NCI-H1417 treated with DMSO at 0.1 percent for 48 hours (cell line): ENCODE data around the gene SUSD4.

Experiments
- DNase-seq: peaks from one replicate; lab custom pipeline; 2025; lab: John Stamatoyannopoulos, UW

SUSD4 gene

DNA sequence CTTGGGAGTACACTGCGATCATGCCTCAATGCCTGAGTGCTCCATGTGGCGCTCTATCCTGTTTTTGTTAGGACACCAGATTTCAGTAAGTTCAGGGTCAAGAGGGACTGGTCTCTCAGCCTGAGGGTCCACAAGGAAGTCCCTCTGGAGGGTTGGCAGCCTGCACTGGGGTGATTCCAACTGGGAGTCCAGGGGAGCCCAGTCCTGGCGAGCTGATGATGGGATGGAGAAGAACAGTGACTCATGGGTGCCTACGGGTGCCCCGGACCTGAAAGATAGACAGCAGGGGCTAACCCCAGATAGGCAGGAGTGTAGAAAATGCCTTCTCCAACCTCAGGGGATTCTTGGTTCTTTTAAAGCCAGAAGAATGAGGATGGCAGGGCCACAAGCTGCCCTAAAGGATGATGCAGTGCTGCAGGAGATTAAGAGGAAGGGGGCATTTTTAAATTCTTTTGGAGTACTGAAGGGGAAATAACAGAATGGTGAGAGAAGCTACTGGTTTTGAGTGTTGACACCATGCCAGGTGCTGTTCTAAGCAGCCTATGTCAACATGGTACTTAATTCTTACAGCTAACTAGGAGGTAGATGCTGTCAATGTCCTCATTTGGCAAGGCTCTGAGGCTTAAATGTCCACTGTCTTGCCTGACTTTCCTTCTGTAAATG is 152.5 kb downstream of the SUSD4 start:
- no peak for DNase-seq

DNA sequence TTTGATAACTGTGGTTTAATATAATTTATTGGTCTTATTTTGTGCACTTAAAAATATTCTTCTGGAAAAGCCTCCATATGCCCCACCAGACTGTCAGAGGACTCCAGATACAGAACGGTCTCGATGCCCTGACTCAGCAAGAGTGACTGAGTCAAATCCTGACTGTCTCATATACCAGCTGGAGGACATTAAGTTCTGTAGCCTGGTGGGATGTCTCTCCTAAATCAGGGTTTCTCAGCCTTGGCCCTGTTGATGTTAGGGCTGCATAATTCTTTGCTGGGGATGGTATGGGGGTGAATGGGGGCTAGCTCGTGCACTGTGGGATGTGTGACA is 153.2 kb downstream of the SUSD4 start:
- DNase-seq, result no peak

DNA sequence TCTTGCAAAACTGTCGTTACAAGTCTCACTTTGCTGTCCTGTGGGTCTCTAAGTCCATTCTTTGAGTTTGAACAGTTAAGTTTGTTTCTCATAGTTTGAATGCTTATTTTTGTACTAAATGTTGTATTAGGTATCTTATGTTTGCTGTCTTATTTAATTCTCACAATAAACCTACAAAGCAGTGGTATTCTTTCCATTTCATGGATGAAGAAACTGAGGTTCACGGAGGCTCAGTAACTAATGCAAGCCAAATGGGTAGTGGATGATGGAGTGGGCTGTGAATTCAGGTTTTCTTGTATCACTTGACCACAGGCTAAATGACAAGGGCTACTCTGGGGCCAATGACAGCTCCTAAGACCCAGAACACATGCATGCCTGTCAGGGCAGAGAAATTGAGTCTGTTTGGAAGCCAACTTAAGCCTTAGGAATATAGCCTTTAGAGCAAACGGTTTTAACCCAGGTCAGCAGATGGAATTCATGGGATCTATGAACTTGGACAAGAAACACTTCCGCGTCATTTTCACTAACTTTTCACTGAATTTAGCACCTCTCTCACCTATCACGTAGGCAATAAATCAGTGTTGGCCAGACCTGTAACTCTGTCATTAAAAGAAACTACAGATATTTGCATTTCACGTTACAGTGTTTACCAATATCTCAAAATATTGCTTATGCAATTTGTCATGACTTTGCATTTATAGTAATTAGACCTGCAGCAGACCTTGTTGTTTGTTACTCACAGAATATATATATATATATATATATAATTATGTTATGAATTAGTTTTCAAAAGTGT is 153.8 kb downstream of the SUSD4 start:
- no peak for DNase-seq

DNA sequence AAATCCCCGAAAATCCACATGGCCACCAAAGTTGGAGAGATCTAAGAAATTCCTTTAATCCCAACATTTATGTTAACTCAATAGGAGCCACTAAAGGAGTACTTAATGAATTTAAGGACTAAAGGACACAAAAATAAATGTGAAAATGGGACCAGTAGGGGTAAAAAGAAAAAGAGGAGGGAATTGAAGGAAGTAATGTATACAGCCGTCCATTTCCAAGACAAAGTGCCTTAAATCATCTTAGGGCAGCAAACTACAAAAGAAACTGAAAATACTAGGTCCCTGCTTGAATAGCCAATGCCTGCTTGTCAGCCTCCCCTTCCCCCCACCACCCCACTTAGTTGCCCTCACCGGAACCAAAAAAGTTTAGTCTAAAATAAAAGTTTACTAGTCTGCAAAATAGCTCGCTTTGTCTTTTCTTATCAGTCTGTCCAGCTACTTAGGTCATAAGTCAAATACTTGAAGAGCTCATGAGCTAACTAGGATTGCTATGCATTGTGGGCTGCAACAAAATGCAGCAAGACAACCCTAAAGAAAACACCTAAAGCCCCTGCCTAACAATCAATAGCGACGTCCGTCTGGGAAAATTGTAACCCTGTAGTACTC is 154.6 kb downstream of the SUSD4 start:
- DNase-seq, result no peak

DNA sequence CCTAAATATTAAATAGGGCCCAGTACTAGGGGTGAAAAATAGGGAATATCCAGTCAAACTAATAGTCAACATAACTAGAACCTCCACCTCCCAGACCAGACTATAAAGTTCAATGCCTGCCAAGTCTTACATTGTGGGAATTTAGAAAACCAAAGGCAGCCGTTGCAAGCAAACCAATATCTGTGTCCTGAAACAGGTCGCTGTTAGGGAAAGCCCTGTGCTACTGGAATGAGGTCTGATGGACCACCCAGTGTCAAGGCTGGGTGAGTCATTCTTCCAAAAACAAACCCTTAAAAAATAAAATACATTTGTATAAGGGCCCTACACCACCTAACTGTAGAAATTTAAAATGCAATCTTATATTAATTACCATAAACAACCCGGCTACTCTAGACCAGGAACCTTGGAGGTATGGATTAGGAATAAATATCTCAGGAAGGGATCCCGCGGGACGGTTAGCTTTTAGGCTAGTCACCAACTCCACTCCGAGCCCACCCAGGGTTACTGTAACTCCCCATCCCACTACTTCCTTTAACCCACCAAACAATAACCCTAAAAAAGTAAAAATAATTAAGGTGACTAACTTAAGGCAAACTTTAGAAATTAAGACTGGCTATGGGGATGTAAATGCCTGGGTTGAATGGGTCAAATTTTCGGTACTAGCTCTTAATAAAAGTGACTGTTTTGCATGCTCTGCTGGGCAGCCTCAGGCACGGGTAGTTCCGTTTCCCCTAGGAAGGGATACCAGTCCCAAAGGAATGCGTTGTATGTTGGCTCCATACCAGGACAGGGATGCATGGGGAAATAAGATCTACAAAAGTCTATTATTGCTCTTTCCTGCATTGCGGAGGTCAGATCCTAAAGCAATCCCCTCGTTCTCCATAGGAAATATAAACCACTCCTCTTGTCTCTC is 155.6 kb downstream of the SUSD4 start:
- no peak for DNase-seq

DNA sequence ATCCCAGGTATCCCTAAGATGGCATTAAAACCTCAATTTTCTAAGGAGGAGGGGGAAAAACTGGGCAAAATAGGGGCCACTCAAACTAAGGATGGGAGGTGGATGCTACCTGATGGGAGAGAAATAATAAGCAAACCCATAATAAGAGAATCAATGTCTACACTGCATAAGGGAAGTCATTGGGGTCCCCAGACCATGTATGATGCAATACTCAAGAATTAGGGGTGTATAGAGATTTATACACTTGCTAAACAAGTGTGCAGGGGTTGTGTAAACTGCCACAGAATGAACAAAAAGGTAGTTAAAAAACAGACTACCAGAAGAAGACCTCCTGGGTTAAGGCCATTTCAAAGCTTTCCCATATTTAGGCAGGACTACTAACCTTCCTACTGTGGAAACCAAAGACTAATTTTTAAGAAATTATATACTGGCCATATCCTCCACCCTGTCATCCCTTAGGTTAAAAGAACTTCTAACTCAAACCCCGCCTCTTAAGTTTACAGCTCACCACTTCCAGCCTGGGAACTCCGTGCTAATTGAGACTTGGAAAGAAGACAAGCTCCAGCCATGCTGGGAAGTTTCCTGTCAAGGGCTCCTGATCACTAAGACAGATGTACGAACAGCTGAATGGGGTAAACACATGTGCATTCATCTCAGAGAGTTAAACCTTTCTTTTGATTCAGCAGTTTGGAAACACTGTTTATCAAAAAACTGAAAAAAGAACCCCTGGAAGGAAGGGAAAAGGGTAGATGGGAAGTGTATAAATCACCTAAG is 156.5 kb downstream of the SUSD4 start:
- DNase-seq, result no peak

DNA sequence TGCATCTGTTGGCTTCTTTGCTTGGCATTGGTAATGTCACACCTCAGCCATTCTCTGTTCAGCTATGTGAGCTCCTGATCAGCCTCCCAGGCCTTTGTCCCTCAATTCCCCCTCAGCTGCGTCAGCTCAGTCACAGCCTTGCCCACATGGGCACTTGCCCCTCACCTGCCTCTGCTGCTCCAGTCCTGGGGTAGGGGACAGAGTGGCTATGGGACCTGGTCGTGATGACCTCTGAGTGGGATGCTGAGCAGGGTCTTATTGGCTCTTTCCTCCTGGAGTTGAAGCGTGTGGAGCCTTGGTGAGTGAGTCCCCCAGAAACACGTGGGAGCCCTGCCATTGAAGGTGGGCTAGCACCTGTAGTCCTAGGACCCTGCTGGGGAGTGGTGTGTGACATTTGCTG is 159.6 kb downstream of the SUSD4 start:
- DNase-seq, result no peak

DNA sequence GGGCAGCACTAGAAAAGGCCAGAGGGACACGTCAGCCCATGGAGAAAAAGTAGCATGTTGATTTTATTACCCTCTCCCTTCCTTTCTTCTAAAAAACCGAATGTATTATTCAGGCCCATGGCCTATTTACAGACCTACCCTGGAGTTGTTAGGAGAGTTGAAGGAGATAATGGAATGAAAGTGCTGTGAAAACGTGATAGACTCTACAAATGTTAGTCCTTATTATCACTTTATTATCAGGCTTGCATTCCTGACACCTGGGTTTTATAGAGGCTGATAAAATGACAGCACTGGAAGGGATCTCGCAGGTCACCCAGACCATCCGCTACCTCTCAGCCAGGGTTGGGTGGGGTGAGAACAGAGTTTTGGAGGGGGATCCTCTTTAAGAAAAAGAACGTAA is 160.3 kb downstream of the SUSD4 start:
- DNase-seq, result no peak

DNA sequence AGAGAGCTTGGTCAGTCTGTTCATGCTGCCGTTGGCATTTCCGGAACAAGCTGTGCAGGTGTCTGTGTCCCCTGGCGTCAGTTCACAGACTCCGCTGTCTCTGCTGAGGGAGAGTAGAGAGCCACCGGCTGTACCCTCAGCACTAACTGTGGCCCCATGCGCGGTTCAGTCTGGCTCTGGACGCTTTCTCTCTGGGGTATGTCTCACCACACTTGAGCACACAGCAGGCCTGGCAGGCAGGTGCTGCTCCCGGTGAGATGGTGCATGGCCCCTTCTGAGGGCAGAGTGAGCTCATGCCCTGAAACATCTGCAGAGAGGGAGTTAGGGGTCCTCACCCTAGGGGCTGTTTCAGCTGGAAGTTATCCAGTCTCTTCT is 161.0 kb downstream of the SUSD4 start:
- no peak for DNase-seq

DNA sequence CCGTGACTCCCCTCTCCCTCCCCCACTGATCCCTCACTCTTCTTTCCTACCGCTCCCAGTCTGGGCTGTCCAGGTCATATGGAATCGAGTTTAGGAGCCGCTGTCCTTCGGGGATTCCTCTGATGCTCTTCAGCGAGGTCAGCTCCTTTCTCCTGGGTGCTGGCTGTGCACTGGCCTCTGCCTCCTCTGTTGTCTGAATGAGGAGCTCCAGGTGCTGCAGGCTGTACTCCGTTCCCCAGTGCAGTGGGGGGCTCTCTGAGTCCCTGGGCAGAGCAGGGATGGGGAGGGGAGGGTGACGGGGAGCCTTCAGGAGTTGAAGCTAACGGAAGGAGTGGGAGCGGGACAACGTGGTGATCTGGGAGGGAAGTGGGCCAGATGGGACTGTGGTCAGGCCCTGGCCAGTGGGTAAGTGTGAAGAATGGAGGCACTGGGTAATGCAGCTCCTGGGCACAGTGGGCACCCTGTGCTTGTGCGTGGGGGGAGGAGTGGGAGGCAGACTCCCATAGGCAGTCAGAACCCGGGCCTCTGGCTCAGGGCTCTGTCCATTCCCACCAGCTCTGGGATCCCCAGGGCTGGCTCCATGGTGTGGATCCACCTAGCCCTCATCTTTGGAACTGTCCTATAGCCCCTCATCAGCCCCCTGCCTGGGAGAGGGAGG is 161.5 kb downstream of the SUSD4 start:
- no peak for DNase-seq

DNA sequence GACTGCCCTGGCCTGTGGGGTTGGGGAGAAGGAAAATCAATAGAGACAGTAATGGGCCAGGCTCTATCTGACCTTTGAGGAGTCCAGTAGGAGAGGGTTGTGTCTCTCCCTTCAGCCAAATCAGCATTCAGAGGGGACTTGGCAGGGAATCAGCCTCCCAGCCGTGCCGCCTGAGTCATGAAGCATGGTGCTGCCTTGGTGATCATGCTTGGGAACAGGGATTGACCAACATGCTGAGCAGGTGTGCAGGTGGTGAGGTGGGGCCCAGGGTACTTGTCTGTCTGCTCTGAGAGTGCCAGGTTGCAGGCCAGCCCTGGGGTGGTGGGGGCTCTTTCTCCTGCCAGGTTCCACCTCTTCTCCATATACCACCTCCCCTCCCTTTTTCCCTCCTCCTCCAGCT is 162.0 kb downstream of the SUSD4 start:
- no peak for DNase-seq

DNA sequence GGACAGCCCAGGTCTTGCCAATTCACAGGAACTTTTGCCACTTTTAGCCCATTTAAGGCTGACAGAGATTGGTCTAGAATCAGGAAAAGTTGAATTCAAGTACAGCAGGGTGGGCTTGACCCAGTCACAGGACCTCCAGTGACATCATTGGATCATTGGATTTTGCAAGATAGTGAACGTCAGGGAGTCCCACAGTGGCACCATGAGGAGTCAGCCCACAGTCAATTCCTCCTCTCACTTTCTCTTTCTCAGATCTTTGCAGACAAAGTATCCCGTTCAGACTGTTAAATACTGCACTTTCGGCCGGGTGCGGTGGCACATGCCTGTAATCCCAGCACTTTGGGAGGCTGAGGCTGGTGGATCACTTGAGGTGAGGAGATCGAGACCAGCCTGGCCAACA is 163.1 kb downstream of the SUSD4 start:
- DNase-seq, result no peak

DNA sequence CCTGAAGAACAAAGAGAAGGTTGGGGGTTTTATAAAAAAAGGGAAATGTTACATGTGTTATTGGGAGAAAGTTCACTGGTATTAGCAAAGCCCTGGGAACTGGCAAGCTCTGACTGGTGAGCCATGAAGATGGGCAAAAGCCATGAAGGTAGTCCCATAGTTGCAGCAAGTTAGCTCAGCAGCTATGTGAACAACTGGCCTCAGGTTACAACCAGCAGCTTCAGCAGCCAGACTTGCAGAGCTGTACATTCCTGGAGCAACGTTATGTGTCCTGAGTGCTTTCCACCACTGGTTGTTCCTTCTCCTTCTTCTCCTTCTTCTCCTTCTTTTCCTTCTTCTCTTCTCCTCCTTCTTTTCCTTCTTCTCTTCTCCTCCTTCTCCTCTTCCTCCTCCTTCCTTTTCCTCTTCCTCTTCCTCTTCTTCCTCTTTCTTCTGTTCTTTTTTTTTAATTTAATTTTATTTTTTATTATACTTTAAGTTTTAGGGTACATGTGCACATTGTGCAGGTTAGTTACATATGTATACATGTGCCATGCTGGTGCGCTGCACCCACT is 164.8 kb downstream of the SUSD4 start:
- DNase-seq, result no peak

DNA sequence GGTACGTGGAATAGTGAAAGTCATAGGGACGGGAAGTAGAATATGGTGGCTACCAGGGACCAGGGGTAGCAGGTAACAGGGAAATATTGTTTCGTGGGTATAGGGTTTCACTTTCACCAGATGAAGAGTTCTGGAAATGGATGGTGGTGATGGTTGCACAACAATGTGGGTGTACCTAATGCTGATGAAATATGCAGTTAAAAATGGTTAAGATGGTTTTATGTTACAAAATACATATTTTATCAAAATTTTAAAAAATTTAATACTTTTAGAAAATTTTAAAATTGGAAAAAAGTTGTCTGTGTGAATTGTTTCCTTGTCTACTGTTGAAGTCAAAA is 165.4 kb downstream of the SUSD4 start:
- DNase-seq, result no peak

DNA sequence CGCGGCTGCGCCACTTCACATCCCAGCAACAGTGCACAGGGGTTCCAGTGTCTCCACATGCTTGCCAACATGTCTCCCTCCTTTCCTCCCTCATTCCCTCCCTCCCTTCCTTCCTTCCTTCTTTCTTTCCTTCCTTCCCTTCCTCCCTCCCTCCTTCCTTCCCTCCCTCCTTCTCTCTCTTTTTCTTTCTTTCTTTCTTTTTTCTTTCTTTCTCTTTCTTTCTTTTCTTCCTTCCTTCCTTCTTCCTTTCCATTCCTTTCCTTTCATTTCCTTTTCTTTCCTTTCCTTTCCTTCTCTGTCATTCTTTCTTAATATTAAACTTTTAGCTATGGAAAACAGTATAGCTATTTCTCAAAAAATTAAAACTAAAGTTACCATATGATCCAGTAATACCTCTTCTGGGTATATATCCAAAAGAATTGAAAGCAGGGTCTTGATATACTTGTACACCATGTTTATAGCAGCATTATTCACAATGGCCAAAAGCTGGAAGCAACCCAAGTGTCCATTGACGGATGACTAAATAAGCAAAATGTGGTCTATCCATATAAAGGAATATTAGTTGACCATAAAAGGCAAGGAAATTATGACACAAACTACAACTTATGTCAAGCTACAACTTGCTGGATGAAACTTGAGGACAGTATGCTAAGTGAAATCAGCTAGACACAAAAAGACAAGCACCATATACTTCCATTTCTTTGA is 165.9 kb downstream of the SUSD4 start:
- no peak for DNase-seq

DNA sequence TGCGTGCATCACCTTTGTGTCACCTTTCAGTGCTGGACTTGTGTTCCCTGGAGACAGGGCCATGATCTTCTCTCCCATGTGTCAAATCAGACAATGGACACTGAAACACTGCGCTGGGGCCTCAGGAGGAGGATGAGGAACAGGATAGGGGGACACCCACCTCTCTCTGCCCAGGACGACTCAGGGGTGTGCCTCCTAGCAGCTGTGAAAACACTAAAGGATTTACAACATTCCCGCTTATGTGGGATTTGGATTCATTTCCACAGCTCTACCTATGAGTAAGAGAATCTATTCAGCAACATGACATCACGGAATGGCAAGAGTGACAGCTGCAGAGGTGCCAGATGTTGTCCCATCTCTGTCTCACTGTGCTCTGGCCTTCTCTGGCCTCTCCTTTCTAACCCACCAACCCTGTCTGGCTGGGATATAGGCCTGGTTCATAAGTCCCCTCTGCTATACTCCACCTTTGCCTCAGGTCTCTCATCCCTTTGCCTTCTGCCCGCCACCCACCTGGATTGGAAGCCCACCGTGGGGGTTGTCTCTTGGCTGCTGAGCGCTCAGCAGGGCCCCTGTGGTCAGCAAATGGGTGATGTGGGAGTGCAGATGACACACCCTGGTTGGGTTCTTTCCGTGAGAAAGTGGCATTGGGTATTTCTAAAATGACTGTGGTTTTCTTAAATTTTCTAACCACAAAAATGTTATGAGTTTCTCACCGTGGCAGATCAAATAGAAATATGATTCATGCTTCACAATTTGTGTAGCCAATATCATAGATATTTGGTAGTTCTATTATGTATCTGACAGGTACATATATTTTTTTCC is 173.9 kb downstream of the SUSD4 start:
- no peak for DNase-seq

DNA sequence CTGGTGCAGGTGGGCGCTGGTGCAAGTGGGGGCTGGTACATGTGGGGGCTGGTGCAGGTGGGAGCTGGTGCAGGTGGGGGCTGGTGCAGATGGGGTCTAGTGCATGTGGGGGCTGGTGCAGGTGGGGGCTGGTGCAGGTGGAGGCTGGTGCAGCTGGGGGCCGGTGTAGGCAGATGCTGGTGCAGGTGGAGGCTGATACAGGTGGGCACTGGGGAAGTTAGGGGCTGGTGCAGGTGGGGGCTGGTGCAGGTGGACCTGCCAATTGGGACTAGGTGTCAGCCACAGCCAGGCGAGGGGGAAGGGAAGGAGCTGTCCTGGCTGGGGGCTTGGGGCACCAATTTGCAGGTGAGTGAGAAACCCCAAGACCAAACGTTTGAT is 174.5 kb downstream of the SUSD4 start:
- DNase-seq, result no peak

DNA sequence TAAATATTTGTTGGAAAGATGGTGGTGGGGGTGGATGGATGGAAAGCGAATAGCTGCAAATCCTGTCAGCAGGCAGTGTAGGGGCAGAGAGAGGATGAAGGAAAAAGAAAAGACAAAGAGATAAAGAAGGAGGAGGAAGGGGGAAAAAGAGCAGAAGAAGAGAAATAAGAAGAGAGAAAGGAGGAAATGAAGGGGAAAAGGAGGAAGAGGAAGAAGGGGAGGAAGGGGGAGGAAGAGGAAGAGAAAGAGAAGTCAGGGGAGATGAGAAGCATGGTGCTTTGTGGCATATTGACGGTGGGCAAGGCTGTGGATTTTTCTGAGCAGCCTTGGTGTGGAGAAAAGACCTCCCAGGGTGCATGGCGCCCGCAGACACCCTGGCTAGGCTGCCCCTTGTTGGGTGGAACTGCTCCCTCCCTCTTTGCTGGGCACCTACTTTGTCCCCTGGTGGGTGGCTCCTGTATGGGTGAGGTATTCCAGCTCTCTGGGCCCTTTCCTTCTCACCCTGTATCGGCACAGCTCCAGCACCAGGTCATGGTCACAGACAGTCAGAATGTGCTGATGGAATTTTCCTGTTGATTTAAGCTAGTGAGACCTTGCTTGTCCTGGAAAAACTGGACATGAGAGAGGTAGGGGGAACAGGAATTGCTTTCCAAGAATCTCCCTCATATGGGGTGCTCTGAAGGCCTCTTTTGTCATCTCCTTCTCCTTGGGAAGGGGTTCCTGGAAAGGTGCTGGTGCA is 175.2 kb downstream of the SUSD4 start:
- DNase-seq, result no peak

DNA sequence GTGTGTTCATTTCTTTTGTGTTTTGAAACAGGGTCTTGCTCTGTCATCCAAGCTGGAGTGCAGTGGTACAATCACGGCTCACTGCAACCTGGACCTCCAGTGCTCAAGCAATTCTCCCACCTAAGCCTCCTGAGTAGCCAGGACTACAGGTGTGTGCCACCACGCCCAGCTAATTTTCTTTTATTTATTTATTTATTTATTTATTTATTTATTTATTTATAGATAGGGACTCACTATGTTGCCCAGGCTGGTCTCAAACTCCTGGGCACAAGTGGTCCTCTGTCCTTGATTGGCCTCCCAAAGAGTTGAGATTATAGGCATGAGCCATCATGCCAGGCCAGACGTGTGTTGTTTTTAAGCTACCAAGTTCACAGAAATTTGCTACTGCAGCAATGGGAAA is 177.2 kb downstream of the SUSD4 start:
- DNase-seq, result no peak
